Measurements from ENCODE around the gene RPA1.

RPA1 gene

DNA sequence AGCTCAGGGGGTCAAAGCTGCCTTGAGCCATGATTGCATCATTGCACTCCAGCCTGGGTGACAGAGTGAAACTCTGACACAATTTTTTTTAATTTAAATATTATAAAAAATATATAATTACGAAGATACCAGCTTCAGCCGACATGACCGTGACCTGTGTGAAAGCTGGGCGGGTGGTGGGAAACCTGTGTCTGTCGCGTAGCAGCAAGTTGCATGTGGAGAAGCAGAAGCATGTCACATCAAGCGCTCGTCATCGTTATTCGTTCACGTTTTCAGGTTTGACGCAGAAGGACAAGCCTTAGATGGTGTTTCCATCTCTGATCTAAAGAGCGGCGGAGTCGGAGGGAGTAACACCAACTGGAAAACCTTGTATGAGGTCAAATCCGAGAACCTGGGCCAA lies 53.7 kb downstream of the RPA1 start:
- TF ChIP-seq, protein P1, sequence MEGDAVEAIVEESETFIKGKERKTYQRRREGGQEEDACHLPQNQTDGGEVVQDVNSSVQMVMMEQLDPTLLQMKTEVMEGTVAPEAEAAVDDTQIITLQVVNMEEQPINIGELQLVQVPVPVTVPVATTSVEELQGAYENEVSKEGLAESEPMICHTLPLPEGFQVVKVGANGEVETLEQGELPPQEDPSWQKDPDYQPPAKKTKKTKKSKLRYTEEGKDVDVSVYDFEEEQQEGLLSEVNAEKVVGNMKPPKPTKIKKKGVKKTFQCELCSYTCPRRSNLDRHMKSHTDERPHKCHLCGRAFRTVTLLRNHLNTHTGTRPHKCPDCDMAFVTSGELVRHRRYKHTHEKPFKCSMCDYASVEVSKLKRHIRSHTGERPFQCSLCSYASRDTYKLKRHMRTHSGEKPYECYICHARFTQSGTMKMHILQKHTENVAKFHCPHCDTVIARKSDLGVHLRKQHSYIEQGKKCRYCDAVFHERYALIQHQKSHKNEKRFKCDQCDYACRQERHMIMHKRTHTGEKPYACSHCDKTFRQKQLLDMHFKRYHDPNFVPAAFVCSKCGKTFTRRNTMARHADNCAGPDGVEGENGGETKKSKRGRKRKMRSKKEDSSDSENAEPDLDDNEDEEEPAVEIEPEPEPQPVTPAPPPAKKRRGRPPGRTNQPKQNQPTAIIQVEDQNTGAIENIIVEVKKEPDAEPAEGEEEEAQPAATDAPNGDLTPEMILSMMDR (IDR thresholded peaks at IDR 0.05), result no peak

DNA sequence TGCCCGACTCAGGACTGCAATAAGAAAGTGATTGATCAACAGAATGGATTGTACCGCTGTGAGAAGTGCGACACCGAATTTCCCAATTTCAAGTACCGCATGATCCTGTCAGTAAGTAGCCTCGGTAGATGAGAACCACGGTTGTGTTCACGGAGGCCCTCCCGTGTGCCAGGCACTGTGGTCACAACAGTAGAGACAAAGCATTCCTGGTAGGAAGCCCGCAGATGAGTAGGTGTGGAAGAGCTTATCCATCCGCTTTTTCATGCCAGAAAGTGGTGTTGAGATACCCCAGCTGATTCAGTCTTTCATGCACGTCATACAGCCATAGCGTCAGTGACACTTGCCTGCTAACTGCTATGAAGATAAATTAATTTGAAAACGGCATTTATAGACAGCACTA lies 58.9 kb downstream of the RPA1 start:
- TF ChIP-seq, protein P1 (IDR thresholded peaks at IDR 0.05), result no peak

DNA sequence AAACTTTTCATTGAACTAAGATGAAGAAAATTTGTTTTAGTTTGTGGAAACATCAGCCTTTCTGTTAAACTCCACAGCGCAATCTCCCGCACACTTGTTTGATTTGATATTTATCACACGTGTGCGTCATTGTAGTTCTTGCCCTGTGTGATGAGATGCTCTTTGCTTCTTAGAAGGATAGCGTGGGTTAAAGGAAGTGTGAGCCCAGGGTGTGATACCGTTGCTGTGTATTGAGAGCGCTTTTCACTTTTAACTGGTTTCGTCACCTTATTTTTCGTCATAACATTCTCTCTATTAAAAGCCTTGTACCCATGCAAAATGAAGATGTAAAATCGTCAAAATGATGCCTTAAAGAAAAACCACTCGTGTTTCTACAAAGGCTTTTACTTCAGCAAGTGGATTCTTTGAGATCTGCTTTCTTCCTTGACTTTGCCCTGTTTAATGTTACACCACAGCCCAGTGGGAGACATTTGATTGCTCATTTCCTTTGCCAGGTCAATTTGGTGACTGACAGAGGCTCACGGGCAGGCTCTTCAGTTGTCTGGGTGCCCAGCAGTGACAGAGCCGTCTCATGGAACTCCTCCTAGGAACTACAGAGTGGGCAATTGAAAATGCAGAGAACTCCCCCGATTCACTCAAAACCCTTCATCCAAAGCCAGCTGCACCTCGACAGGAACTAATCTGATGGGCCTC lies 61.1 kb downstream of the RPA1 start:
- TF ChIP-seq, protein P1 (IDR thresholded peaks at IDR 0.05), result no peak

DNA sequence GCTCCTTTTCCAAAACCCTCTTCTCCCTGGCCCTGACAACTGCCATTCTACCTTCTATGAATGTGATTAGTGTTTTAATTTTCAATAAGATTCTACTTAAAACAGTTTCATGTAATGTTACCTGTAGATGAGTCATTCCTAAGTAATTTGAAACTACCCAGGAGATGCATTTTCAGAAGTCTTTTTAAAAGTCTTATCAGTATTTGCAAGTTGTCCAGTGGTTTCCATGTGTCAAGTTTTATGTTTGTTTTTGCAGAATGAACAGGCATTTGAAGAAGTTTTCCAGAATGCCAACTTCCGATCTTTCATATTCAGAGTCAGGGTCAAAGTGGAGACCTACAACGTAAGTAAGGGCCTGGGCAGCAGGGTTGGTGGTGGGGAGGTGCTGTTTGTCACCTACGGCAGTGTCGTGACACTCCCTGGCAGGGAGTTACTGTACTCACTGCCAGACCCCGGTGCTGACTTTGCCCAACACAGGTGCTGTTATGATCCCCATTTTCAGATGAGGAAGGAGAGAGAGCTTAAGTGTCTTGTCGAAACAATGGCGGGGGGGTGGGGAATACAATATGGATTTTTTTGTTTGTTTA lies 65.0 kb downstream of the RPA1 start:
- TF ChIP-seq, protein P1 (IDR thresholded peaks at IDR 0.05), result no peak

DNA sequence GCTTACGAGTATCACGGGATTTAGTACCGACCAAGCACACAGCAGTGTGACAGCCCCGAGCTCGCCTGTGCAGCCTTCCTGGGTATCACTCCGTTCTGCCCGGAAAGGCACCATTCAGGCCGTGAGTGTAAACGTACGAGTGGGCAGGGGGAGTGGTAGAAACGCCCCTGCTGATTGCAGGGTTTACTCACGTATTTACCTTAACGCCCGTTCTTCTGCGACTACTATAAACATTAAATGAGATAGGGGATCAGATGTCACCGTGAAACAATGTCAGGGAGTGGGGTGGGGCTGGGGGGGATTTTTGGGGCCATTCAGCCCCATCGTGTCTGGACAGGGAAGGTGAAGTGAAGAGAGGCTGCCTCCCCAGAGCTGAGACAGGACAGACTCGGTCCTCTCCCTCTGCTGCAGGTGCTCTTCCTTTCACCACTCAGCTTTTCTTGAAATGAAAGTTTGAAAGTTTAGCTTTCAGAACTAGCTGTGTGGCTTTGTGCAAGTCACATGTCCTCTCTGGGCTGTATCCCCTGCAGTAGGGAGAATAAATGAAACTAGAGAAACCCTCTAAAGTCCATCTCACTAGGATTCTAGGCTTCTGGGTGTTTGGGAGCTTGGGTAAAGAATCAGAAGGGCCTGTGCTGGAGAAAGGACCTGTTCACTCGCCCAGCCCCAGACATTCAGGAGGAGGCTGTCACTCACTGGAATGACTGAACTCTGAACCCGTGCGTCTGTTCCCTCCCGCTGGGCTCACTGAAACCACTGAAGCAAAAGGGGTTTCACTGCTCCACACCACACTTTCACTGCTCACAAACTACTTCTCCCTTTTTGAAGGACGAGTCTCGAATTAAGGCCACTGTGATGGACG lies 66.7 kb downstream of the RPA1 start:
- TF ChIP-seq, protein P1 (IDR thresholded peaks at IDR 0.05), result no peak

DNA sequence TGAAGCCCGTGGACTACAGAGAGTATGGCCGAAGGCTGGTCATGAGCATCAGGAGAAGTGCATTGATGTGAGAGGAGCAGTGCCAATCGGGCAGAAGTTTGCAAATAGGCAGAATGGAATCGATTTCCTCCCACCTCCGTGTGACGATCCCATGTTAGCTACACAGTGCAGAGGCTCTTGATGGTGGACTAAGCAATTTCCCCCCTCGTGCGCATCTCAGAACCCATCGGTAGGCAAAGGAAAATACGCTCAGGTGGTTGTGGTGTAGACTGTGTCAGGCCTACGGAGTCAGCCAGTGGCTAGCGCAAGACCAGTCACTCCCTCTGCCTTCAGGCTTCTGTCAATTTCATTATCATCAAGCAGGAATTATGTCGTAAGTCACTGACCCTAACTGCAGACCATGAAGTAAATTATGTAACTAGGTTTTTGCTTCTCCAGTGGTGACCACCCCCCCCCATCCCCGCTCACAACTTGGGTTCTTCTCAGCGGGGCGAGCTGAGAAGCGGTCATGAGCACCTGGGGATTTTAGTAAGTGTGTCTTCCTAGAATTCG lies 67.4 kb downstream of the RPA1 start:
- TF ChIP-seq, protein P1 (IDR thresholded peaks at IDR 0.05), result no peak

DNA sequence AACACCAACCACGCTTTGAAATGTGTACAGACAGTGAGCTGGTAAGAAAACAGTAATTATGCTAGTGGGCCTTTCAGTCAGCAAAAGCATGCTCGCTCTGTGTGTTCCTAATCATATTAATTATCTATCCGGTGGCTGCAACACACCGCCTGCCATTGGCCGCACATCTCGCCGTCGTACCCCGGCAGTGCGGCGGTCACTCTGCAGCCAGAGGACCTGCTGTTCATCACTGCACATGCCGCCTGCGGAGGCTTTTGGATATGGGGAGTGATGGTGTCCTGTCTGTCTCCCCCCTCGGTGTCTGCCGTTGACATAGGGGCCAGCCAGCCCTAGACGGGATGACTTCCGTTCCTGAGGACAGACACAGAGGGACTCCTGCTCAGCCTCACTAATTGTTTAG lies 68.5 kb downstream of the RPA1 start:
- TF ChIP-seq, protein P1 (IDR thresholded peaks at IDR 0.05), result no peak
